Measurements from ENCODE around the gene STARD3.

- TF ChIP-seq POLR2AphosphoS5 (IDR thresholded peaks at IDR 0.05) (no peak), TAF1 (IDR thresholded peaks at IDR 0.05; ENCODE audit: low read depth) (no peak), CTCF (IDR thresholded peaks at IDR 0.05; ENCODE audit: poor library complexity, severe bottlenecking) (no peak), SMC3 (conservative IDR thresholded peaks at IDR 0.05; ENCODE audit: poor library complexity) (no peak)
Observed at GRCh38 chr17:39631403-39631802, 5.5 kb upstream of the STARD3 start.

Measured in neural cell (in vitro differentiated cells).